Measurements from ENCODE around the gene NGF.

The NGF gene

GRCh38 chr1:115238336-115239147 lies 99.5 kb downstream of the NGF start:
- Histone ChIP-seq H2AFZ (ENCODE audit: low read length) (no peak overlapping the region), H3K4me3 (ENCODE audit: low read length) (no peak overlapping the region), H4K20me1 (ENCODE audit: insufficient read depth, low read length) (no peaks in the 10 kb centered on the region), H3K4me1 (ENCODE audit: low read length) (no peaks in the 10 kb centered on the region), H3K4me2 (ENCODE audit: low read depth, low read length) (no peak overlapping the region), H3K36me3 (replicated peaks; ENCODE audit: insufficient read depth, low read length) (no peaks in the 10 kb centered on the region), H3K9ac (ENCODE audit: low read length) (no peak overlapping the region), H3F3A (ENCODE audit: insufficient read depth, low read length) (no peaks in the 10 kb centered on the region), H3K9me3 (replicated peaks; ENCODE audit: insufficient read depth, low read length) (no peaks in the 10 kb centered on the region), H3K27me3 (replicated peaks; ENCODE audit: insufficient read depth, low read length) (no peaks in the 10 kb centered on the region), H3K79me2 (ENCODE audit: low read length) (no peaks in the 10 kb centered on the region), H3K9me2 (replicated peaks; ENCODE audit: insufficient read depth, low read length) (no peaks in the 10 kb centered on the region), H3K27ac (ENCODE audit: low read length) (no peak overlapping the region)
- TF ChIP-seq EZH2phosphoT487 (IDR thresholded peaks at IDR 0.05; ENCODE audit: low read length): no peak
- TF ChIP-seq CTCF (IDR thresholded peaks at IDR 0.05; ENCODE audit: low read length): no peak
- TF ChIP-seq EZH2 (optimal IDR thresholded peaks at IDR 0.05; ENCODE audit: low read depth, low read length): no peak
- no peak for DNase-seq

GRCh38 chr1:115237507-115237906 lies 100.5 kb downstream of the NGF start:
- Histone ChIP-seq H2AFZ (ENCODE audit: low read length) (no peak overlapping the region), H3K27ac (ENCODE audit: low read length) (no peak overlapping the region), H3K9me2 (replicated peaks; ENCODE audit: insufficient read depth, low read length) (no peaks in the 10 kb centered on the region), H3K36me3 (replicated peaks; ENCODE audit: insufficient read depth, low read length) (no peaks in the 10 kb centered on the region), H3K27me3 (replicated peaks; ENCODE audit: insufficient read depth, low read length) (no peaks in the 10 kb centered on the region), H3K9ac (ENCODE audit: low read length) (no peak overlapping the region), H4K20me1 (ENCODE audit: insufficient read depth, low read length) (no peaks in the 10 kb centered on the region), H3K9me3 (replicated peaks; ENCODE audit: insufficient read depth, low read length) (no peaks in the 10 kb centered on the region), H3K79me2 (ENCODE audit: low read length) (no peaks in the 10 kb centered on the region), H3F3A (ENCODE audit: insufficient read depth, low read length) (no peaks in the 10 kb centered on the region), H3K4me3 (ENCODE audit: low read length) (no peak overlapping the region), H3K4me2 (ENCODE audit: low read depth, low read length) (no peak overlapping the region), H3K4me1 (ENCODE audit: low read length) (no peaks in the 10 kb centered on the region)
- DNase-seq: no peak
- no peak for TF ChIP-seq EZH2 (optimal IDR thresholded peaks at IDR 0.05; ENCODE audit: low read depth, low read length)
- TF ChIP-seq EZH2phosphoT487 (IDR thresholded peaks at IDR 0.05; ENCODE audit: low read length): no peak
- no peak for TF ChIP-seq CTCF (IDR thresholded peaks at IDR 0.05; ENCODE audit: low read length)

GRCh38 chr1:115237023-115237422 lies 101.0 kb downstream of the NGF start:
- no peak overlapping the region for H3K4me3 ChIP-seq (ENCODE audit: low read length)
- DNase-seq: no peak
- H3K4me2 ChIP-seq (ENCODE audit: low read depth, low read length): no peak overlapping the region
- H3K36me3 ChIP-seq (replicated peaks; ENCODE audit: insufficient read depth, low read length): no peaks in the 10 kb centered on the region
- H4K20me1 ChIP-seq (ENCODE audit: insufficient read depth, low read length): no peaks in the 10 kb centered on the region
- H3K79me2 ChIP-seq (ENCODE audit: low read length): no peaks in the 10 kb centered on the region
- no peak overlapping the region for H3K27ac ChIP-seq (ENCODE audit: low read length)
- TF ChIP-seq EZH2phosphoT487 (IDR thresholded peaks at IDR 0.05; ENCODE audit: low read length) (no peak), CTCF (IDR thresholded peaks at IDR 0.05; ENCODE audit: low read length) (no peak), EZH2 (optimal IDR thresholded peaks at IDR 0.05; ENCODE audit: low read depth, low read length) (no peak)
- no peaks in the 10 kb centered on the region for H3K9me3 ChIP-seq (replicated peaks; ENCODE audit: insufficient read depth, low read length)
- no peaks in the 10 kb centered on the region for H3K27me3 ChIP-seq (replicated peaks; ENCODE audit: insufficient read depth, low read length)
- H3F3A ChIP-seq (ENCODE audit: insufficient read depth, low read length): no peaks in the 10 kb centered on the region
- no peaks in the 10 kb centered on the region for H3K9me2 ChIP-seq (replicated peaks; ENCODE audit: insufficient read depth, low read length)
- no peak overlapping the region for H3K9ac ChIP-seq (ENCODE audit: low read length)
- no peak overlapping the region for H2AFZ ChIP-seq (ENCODE audit: low read length)
- H3K4me1 ChIP-seq (ENCODE audit: low read length): no peaks in the 10 kb centered on the region

Data from MM.1S (cell line).